Naive thymus-derived CD8-positive, alpha-beta T cell (primary cell): ENCODE results near the gene AQP2. TPM values are rescaled to one million over a fixed set of nuclear protein-coding genes. Genes with fewer than 3 reads are reported as not detected.
A peak's percentile ranks its signal among the peaks of the same experiment; 100 is the strongest.

Source experiments
- ATAC-seq, 2 donors: fragments of 150-1000 bp; cut with Tn5 transposase in 1 of 2; sonication (Bioruptor Pico), chemical (Tn5 transposase) in 1 of 2; 1 replicate in 1 of 2; 2 replicates in 1 of 2; pipeline ENCODE4 v1.10.0; 2021; ENCODE audit warnings: mild to moderate bottlenecking in 2 of 2, moderate library complexity in 2 of 2
- POLR2A ChIA-PET: fragments of 350-600 bp; sonication (Branson Sonifier 250); formaldehyde crosslinking; loops from one replicate; lab custom pipeline; 2021; ENCODE audit warnings: antibody characterized with exemption; lab: Charles Lee
- DNase-seq, 10 donors: peaks; one replicate each; pipeline versions ENCODE4 v3.0.0 to v3.0.0-alpha.2; 2020 to 2022
- H3K27ac Mint-ChIP-seq, 10 donors: one replicate each; pipeline ENCODE4 v1.8.0; 2020 to 2022; ENCODE audit warnings: mild to moderate bottlenecking in 10 of 10, mixed read lengths in 10 of 10, moderate library complexity in 4 of 10, inconsistent platforms in 1 of 10
- H3K27me3 Mint-ChIP-seq, 5 donors: one replicate each; pipeline ENCODE4 v1.8.0; 2021 to 2022; ENCODE audit warnings: mixed read lengths in 5 of 5
- H3K36me3 Mint-ChIP-seq, 3 donors: one replicate each; pipeline ENCODE4 v1.8.0; 2020 to 2022; ENCODE audit warnings: mixed read lengths in 3 of 3, mild to moderate bottlenecking in 2 of 3, inconsistent platforms in 1 of 3
- H3K4me1 Mint-ChIP-seq, 4 donors: one replicate each; pipeline ENCODE4 v1.8.0; 2021 to 2022; ENCODE audit warnings: mixed read lengths in 4 of 4
- H3K4me3 Mint-ChIP-seq, 10 donors: one replicate each; pipeline ENCODE4 v1.8.0; 2020 to 2022; ENCODE audit warnings: mild to moderate bottlenecking in 10 of 10, mixed read lengths in 10 of 10, moderate library complexity in 6 of 10, inconsistent platforms in 1 of 10
- H3K9me3 Mint-ChIP-seq, 9 donors: one replicate each; pipeline ENCODE4 v1.8.0; 2020 to 2022; ENCODE audit warnings: mixed read lengths in 9 of 9, mild to moderate bottlenecking in 3 of 9, inconsistent platforms in 1 of 9, moderate library complexity in 1 of 9
- polyA plus RNA-seq, 3 donors: library from polyadenylated mRNA; unstranded; fragments of 300-500 nt; fragmentation: Illumina TruSeq; gene quantifications; one replicate each; pipeline ENCODE4 v1.2.3, GENCODE V29; 2021
- total RNA-seq, 8 experiments: library from RNA in 2 of 8; stranded (reverse) in 2 of 8; gene quantifications; one replicate each; pipeline ENCODE4 v1.2.3 and lab custom pipeline; 2021 to 2026

Gene AQP2
- total and polyA plus RNA-seq, 5 experiments from 2014 or later, result not detected

GRCh38 chr12:49972641-49973360 is 22.3 kb downstream of the AQP2 start, which contains the start of gene AQP6:
TSS of gene AQP6 (plus strand) at chr12:49972947. CDS start at chr12:49973174, 227 bp downstream.
- peaks cover 0 to 10% (median 0%) of the 10 kb centered on the region in 5 donors for H3K27me3 Mint-ChIP-seq
- H3K27ac Mint-ChIP-seq, result peak within 1 kb of the TSS in 4 of 10 donors; percentile 26 to 85 (median 45)
- DNase-seq (no peak), ATAC-seq (no peak)
- H3K9me3 Mint-ChIP-seq, result no peaks in the 10 kb centered on the region
- no peak within 1 kb of the TSS for H3K4me3 Mint-ChIP-seq
- peaks cover 0 to 1% (median 0%) of the 10 kb centered on the region in 4 donors for H3K4me1 Mint-ChIP-seq
- H3K36me3 Mint-ChIP-seq, result no peaks in the 10 kb centered on the region
- POLR2A ChIA-PET, result no interaction called here

- ATAC-seq, result no peak
Observed at GRCh38 chr12:49973361-49973830, 22.9 kb downstream of the AQP2 start.

GRCh38 chr12:49974231-49974675 is 23.7 kb downstream of the AQP2 start:
- Mint-ChIP-seq H3K27me3 (peaks cover 0 to 4% (median 0%) of the 10 kb centered on the region in 5 donors), H3K4me3 (no peak overlapping the region), H3K27ac (no peak overlapping the region), H3K9me3 (no peaks in the 10 kb centered on the region), H3K36me3 (no peaks in the 10 kb centered on the region), H3K4me1 (peaks cover 0 to 1% (median 0%) of the 10 kb centered on the region in 4 donors)
- ATAC-seq (no peak), DNase-seq (no peak)
- POLR2A ChIA-PET, result no interaction called here

More at GRCh38 chr12:49973361-49973830, 22.9 kb downstream of the AQP2 start:
- DNase-seq, result no peak
- peaks cover 0 to 6% (median 0%) of the 10 kb centered on the region in 5 donors for H3K27me3 Mint-ChIP-seq
- H3K9me3 Mint-ChIP-seq, result no peaks in the 10 kb centered on the region
- no peaks in the 10 kb centered on the region for H3K36me3 Mint-ChIP-seq
- no peak overlapping the region for H3K27ac Mint-ChIP-seq
- no peak overlapping the region for H3K4me3 Mint-ChIP-seq
- POLR2A ChIA-PET, result no interaction called here
- peaks cover 0 to 1% (median 0%) of the 10 kb centered on the region in 4 donors for H3K4me1 Mint-ChIP-seq

- Mint-ChIP-seq H3K4me3 (no peak overlapping the region), H3K27ac (no peak overlapping the region), H3K36me3 (no peaks in the 10 kb centered on the region), H3K27me3 (peaks cover 0 to 4% (median 0%) of the 10 kb centered on the region in 5 donors), H3K4me1 (peaks cover 0 to 1% (median 0%) of the 10 kb centered on the region in 4 donors), H3K9me3 (no peaks in the 10 kb centered on the region)
- ATAC-seq (no peak), DNase-seq (no peak)
- POLR2A ChIA-PET, result no interaction called here
Observed at GRCh38 chr12:49974677-49975317, 24.3 kb downstream of the AQP2 start.

- no peak for ATAC-seq
- POLR2A ChIA-PET, result no interaction called here
- Mint-ChIP-seq H3K36me3 (no peaks in the 10 kb centered on the region), H3K9me3 (no peaks in the 10 kb centered on the region), H3K27me3 (peaks cover 0 to 4% (median 0%) of the 10 kb centered on the region in 5 donors), H3K4me3 (no peak overlapping the region), H3K27ac (no peak overlapping the region), H3K4me1 (peaks cover 0 to 1% (median 0%) of the 10 kb centered on the region in 4 donors)
- no peak for DNase-seq
Observed at GRCh38 chr12:49975318-49975761, 24.8 kb downstream of the AQP2 start.

GRCh38 chr12:49976557-49976956 is 26.0 kb downstream of the AQP2 start:
- H3K27me3 Mint-ChIP-seq, result peaks cover 0 to 4% (median 0%) of the 10 kb centered on the region in 5 donors
- H3K36me3 Mint-ChIP-seq, result no peaks in the 10 kb centered on the region
- no peaks in the 10 kb centered on the region for H3K9me3 Mint-ChIP-seq
- H3K27ac Mint-ChIP-seq, result peak overlapping the region in 1 of 10 donors; percentile 22
- H3K4me3 Mint-ChIP-seq, result no peak overlapping the region
- peaks cover 0 to 1% (median 0%) of the 10 kb centered on the region in 4 donors for H3K4me1 Mint-ChIP-seq
- ATAC-seq (no peak), DNase-seq (no peak)
- POLR2A ChIA-PET, result no interaction called here

GRCh38 chr12:49978125-49978524 is 27.6 kb downstream of the AQP2 start:
- Mint-ChIP-seq H3K9me3 (no peaks in the 10 kb centered on the region), H3K27me3 (peaks cover 0 to 4% (median 0%) of the 10 kb centered on the region in 5 donors), H3K4me1 (no peaks in the 10 kb centered on the region), H3K36me3 (no peaks in the 10 kb centered on the region), H3K4me3 (no peak overlapping the region), H3K27ac (peak overlapping the region in 1 of 10 donors; percentile 52)
- no peak for ATAC-seq
- POLR2A ChIA-PET, result interaction anchor here (0.6 kb wide), 2 partner anchors 11 to 76 kb away, joined by 3 to 4 read pairs; no protein-coding TSS in a partner anchor
- DNase-seq, result no peak

GRCh38 chr12:49979016-49979586 is 28.6 kb downstream of the AQP2 start:
- DNase-seq, result no peak
- H3K4me1 Mint-ChIP-seq, result no peaks in the 10 kb centered on the region
- H3K27ac Mint-ChIP-seq, result peak overlapping the region in 1 of 10 donors; percentile 43
- H3K4me3 Mint-ChIP-seq, result no peak overlapping the region
- peaks cover 0 to 4% (median 0%) of the 10 kb centered on the region in 5 donors for H3K27me3 Mint-ChIP-seq
- no peaks in the 10 kb centered on the region for H3K36me3 Mint-ChIP-seq
- no peaks in the 10 kb centered on the region for H3K9me3 Mint-ChIP-seq
- POLR2A ChIA-PET, result no interaction called here
- no peak for ATAC-seq

GRCh38 chr12:49979791-49980190 is 29.3 kb downstream of the AQP2 start:
- Mint-ChIP-seq H3K4me3 (no peak overlapping the region), H3K27ac (peak overlapping the region in 1 of 10 donors; percentile 47), H3K36me3 (no peaks in the 10 kb centered on the region), H3K9me3 (no peaks in the 10 kb centered on the region), H3K27me3 (peaks cover 0 to 3% (median 0%) of the 10 kb centered on the region in 5 donors), H3K4me1 (no peaks in the 10 kb centered on the region)
- DNase-seq (no peak), ATAC-seq (no peak)
- POLR2A ChIA-PET, result no interaction called here

- no peak overlapping the region for H3K4me3 Mint-ChIP-seq
- no peak for ATAC-seq
- no peak for DNase-seq
- no peaks in the 10 kb centered on the region for H3K27me3 Mint-ChIP-seq
- H3K27ac Mint-ChIP-seq, result no peak overlapping the region
- H3K36me3 Mint-ChIP-seq, result no peaks in the 10 kb centered on the region
- no peaks in the 10 kb centered on the region for H3K9me3 Mint-ChIP-seq
- no peaks in the 10 kb centered on the region for H3K4me1 Mint-ChIP-seq
- POLR2A ChIA-PET, result no interaction called here
Observed at GRCh38 chr12:49980501-49981349, 30.2 kb downstream of the AQP2 start.

GRCh38 chr12:49982246-49983087 is 31.9 kb downstream of the AQP2 start:
- no peaks in the 10 kb centered on the region for H3K4me1 Mint-ChIP-seq
- H3K36me3 Mint-ChIP-seq, result no peaks in the 10 kb centered on the region
- H3K4me3 Mint-ChIP-seq, result no peak overlapping the region
- no peak overlapping the region for H3K27ac Mint-ChIP-seq
- no peak for ATAC-seq
- DNase-seq, result no peak
- no peaks in the 10 kb centered on the region for H3K9me3 Mint-ChIP-seq
- POLR2A ChIA-PET, result no interaction called here
- H3K27me3 Mint-ChIP-seq, result no peaks in the 10 kb centered on the region
